HG03432 (cell line): ENCODE data around the gene AFMID.
A peak's percentile ranks its signal among the peaks of the same experiment; 100 is the strongest.
"Not testable (repeated sequence)": the region's sequence is repeated elsewhere in the genome, so short reads cannot be mapped to it uniquely, and the experiment has no call there.

Experiments
- ATAC-seq: cut with Tn5 transposase; IDR thresholded peaks from one replicate; pipeline ENCODE4 v1.9.1; 2021; ENCODE audit warnings: mild to moderate bottlenecking, moderate library complexity; ENCODE audit not compliant: unreplicated experiment

Gene AFMID

GRCh38 chr17:78154903-78155811 is 32.0 kb upstream of the AFMID start:
- peak; percentile 50 for ATAC-seq

GRCh38 chr17:78159575-78160158 is 27.5 kb upstream of the AFMID start:
- ATAC-seq = no peak

GRCh38 chr17:78163881-78164747 is 23.0 kb upstream of the AFMID start:
- ATAC-seq = no peak

GRCh38 chr17:78164748-78165607 is 22.2 kb upstream of the AFMID start:
- no peak for ATAC-seq

- no peak for ATAC-seq
Measured at GRCh38 chr17:78166416-78166815, 20.7 kb upstream of the AFMID start.

- ATAC-seq = peak; percentile 55
Measured at GRCh38 chr17:78168242-78168902, 18.8 kb upstream of the AFMID start, which contains the start of gene SYNGR2. SYNGR2 (plus strand) TSS chr17:78168581; CDS start chr17:78168617, 36 bp downstream.

- ATAC-seq = peak; percentile 27
Measured at GRCh38 chr17:78168903-78169793, 18.0 kb upstream of the AFMID start.

- no peak for ATAC-seq
Measured at GRCh38 chr17:78170692-78171590, 16.2 kb upstream of the AFMID start.

- not testable (repeated sequence) for ATAC-seq
Measured at GRCh38 chr17:78171591-78172248, 15.4 kb upstream of the AFMID start.

GRCh38 chr17:78172249-78173051 is 14.7 kb upstream of the AFMID start:
- no peak for ATAC-seq

GRCh38 chr17:78173097-78173715 is 14.0 kb upstream of the AFMID start:
- ATAC-seq = peak; percentile 31

GRCh38 chr17:78174346-78174869 is 12.8 kb upstream of the AFMID start:
- ATAC-seq = no peak

- no peak for ATAC-seq
Measured at GRCh38 chr17:78174870-78175642, 12.1 kb upstream of the AFMID start.

GRCh38 chr17:78175643-78175981 is 11.6 kb upstream of the AFMID start:
- ATAC-seq = no peak

- ATAC-seq = no peak
Measured at GRCh38 chr17:78176548-78177025, 10.6 kb upstream of the AFMID start.
